ENCODE measurements around the gene BACH2.
"Not testable (repeated sequence)": the region's sequence is repeated elsewhere in the genome, so short reads cannot be mapped to it uniquely, and the experiment has no call there.

BACH2 gene

GRCh38 chr6:90179190-90180169 is 117.2 kb downstream of the BACH2 start:
- DNase-seq, result peak; percentile 53

GRCh38 chr6:90178384-90178855 is 118.2 kb downstream of the BACH2 start:
- no peak for DNase-seq

GRCh38 chr6:90177544-90178383 is 118.9 kb downstream of the BACH2 start:
- DNase-seq, result no peak

- DNase-seq, result peak; percentile 50
Measured at GRCh38 chr6:90175627-90176538, 120.8 kb downstream of the BACH2 start.

GRCh38 chr6:90173262-90173925 is 123.2 kb downstream of the BACH2 start:
- DNase-seq, result no peak

- DNase-seq, result no peak
Measured at GRCh38 chr6:90170601-90171000, 126.0 kb downstream of the BACH2 start.

- DNase-seq, result no peak
Measured at GRCh38 chr6:90169374-90169773, 127.3 kb downstream of the BACH2 start.

GRCh38 chr6:90168693-90169131 is 127.9 kb downstream of the BACH2 start:
- no peak for DNase-seq

GRCh38 chr6:90167514-90168379 is 128.9 kb downstream of the BACH2 start:
- DNase-seq, result no peak

- not testable (repeated sequence) for DNase-seq
Measured at GRCh38 chr6:90166155-90166924, 130.3 kb downstream of the BACH2 start.

GRCh38 chr6:90162648-90163387 is 133.8 kb downstream of the BACH2 start:
- no peak for DNase-seq

GRCh38 chr6:90160013-90160412 is 136.6 kb downstream of the BACH2 start:
- no peak for DNase-seq

GRCh38 chr6:90159452-90159851 is 137.2 kb downstream of the BACH2 start:
- DNase-seq, result no peak

- no peak for DNase-seq
Measured at GRCh38 chr6:90158936-90159335, 137.7 kb downstream of the BACH2 start.

- no peak for DNase-seq
Measured at GRCh38 chr6:90157441-90157840, 139.2 kb downstream of the BACH2 start.

GRCh38 chr6:90156861-90157260 is 139.8 kb downstream of the BACH2 start:
- DNase-seq, result peak; percentile 58

- no peak for DNase-seq
Measured at GRCh38 chr6:90154755-90155470, 141.7 kb downstream of the BACH2 start.
